Activated CD8-positive, alpha-beta T cell treated with anti-CD3 and anti-CD28 coated beads, Interleukin-2, amount 10 ng/mL, durations not matched to agents 7 days and 5 days (primary cell): ENCODE measurements around the gene MYLK. TPM values are rescaled to one million over a fixed set of nuclear protein-coding genes. Genes with fewer than 3 reads are reported as not detected.
"Not testable (repeated sequence)": the region's sequence is repeated elsewhere in the genome, so short reads cannot be mapped to it uniquely, and the experiment has no call there.

Experiments
- ATAC-seq: fragments of 150-1000 bp; cut with Tn5 transposase; one replicate; pipeline ENCODE4 v1.10.0; 2021; ENCODE audit warnings: moderate library complexity
- CTCF ChIA-PET: fragments of 350-600 bp; sonication (Branson Sonifier 250); formaldehyde crosslinking; loops from one replicate; lab custom pipeline; 2021; ENCODE audit warnings: antibody characterized with exemption; lab: Charles Lee
- POLR2A ChIA-PET: fragments of 350-600 bp; sonication (Branson Sonifier 250); formaldehyde crosslinking; loops from one replicate; lab custom pipeline; 2021; ENCODE audit warnings: antibody characterized with exemption; lab: Charles Lee
- DNase-seq: peaks from one replicate; pipeline ENCODE4 v3.0.0-alpha.2; 2020
- H3K27ac Mint-ChIP-seq: one replicate; pipeline ENCODE4 v1.8.0; 2021; ENCODE audit warnings: mild to moderate bottlenecking, mixed read lengths
- H3K27me3 Mint-ChIP-seq: one replicate; pipeline ENCODE4 v1.8.0; 2021; ENCODE audit warnings: low read depth, mixed read lengths
- H3K36me3 Mint-ChIP-seq: one replicate; pipeline ENCODE4 v1.8.0; 2021; ENCODE audit warnings: low read depth, mixed read lengths
- H3K4me1 Mint-ChIP-seq: one replicate; pipeline ENCODE4 v1.8.0; 2021; ENCODE audit warnings: low read depth, mixed read lengths
- H3K4me3 Mint-ChIP-seq: one replicate; pipeline ENCODE4 v1.8.0; 2021; ENCODE audit warnings: mild to moderate bottlenecking, mixed read lengths
- H3K9me3 Mint-ChIP-seq: one replicate; pipeline ENCODE4 v1.8.0; 2022; ENCODE audit warnings: mixed read lengths; ENCODE audit not compliant: insufficient read depth
- total RNA-seq, 2 experiments: library from RNA; stranded (reverse); gene quantifications; one replicate each; pipeline ENCODE4 v1.2.3, GENCODE V29; 2021

The MYLK gene
- total RNA-seq, 2 experiments from 2014 or later = not detected

- ChIA-PET POLR2A (no interaction called here), CTCF (interaction anchor here (0.8 to 2.4 kb wide), 18 partner anchors 9 to 100 kb away, joined by 3 to 23 read pairs (median 4); no protein-coding TSS in a partner anchor)
- no peaks in the 10 kb centered on the region for H3K36me3 Mint-ChIP-seq
- peaks cover 6% of the 10 kb centered on the region for H3K27me3 Mint-ChIP-seq
- no peaks in the 10 kb centered on the region for H3K4me1 Mint-ChIP-seq
- H3K27ac Mint-ChIP-seq = no peak overlapping the region
- H3K9me3 Mint-ChIP-seq = no peaks in the 10 kb centered on the region
- no peak for ATAC-seq
- DNase-seq = no peak
- H3K4me3 Mint-ChIP-seq = no peak overlapping the region
These were observed 161.1 kb downstream of the MYLK start for GRCh38 chr3:123723070-123723469.

DNA sequence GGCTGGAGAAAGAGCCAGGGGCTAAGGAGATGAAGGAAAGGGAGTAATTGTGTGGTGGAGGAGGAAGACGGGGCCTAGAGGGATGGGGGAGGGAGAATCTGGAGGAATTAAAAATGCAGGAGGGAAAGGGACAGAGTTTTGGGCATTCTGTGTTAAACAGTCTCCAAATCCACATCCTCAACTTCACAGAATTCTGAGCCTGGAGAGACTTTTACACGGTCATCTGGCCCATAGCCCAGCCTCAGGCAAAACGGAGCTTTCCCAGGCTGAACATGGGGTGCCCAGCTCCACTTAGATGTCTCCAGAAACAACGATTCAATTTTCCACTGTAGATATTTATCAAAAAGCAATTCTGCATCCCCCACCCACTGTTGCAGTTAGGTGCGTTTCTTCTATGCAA lies 161.7 kb downstream of the MYLK start:
- no peaks in the 10 kb centered on the region for H3K36me3 Mint-ChIP-seq
- DNase-seq = no peak
- POLR2A ChIA-PET = no interaction called here
- CTCF ChIA-PET = interaction anchor here (1.7 to 2.4 kb wide), 2 partner anchors 56 to 80 kb away, joined by 5 to 23 read pairs; no protein-coding TSS in a partner anchor
- H3K27ac Mint-ChIP-seq = no peak overlapping the region
- no peaks in the 10 kb centered on the region for H3K9me3 Mint-ChIP-seq
- ATAC-seq = no peak
- H3K4me3 Mint-ChIP-seq = no peak overlapping the region
- peaks cover under 1% of the 10 kb centered on the region for H3K27me3 Mint-ChIP-seq
- H3K4me1 Mint-ChIP-seq = no peaks in the 10 kb centered on the region

- Mint-ChIP-seq H3K9me3 (no peaks in the 10 kb centered on the region), H3K4me1 (no peaks in the 10 kb centered on the region), H3K4me3 (no peak overlapping the region), H3K36me3 (no peaks in the 10 kb centered on the region), H3K27me3 (no peaks in the 10 kb centered on the region), H3K27ac (no peak overlapping the region)
- ATAC-seq = no peak
- DNase-seq = no peak
- ChIA-PET CTCF (interaction anchor here (2.4 kb wide), 1 partner anchor 80 kb away, joined by 23 read pairs; no protein-coding TSS in a partner anchor), POLR2A (no interaction called here)
These were observed 162.1 kb downstream of the MYLK start for GRCh38 chr3:123722021-123722420.

GRCh38 chr3:123721095-123721689 lies 162.9 kb downstream of the MYLK start:
- H3K27ac Mint-ChIP-seq, ATAC-seq, POLR2A ChIA-PET, H3K4me1 Mint-ChIP-seq, DNase-seq, H3K27me3 Mint-ChIP-seq, H3K36me3 Mint-ChIP-seq, CTCF ChIA-PET, H3K4me3 Mint-ChIP-seq, H3K9me3 Mint-ChIP-seq: not testable (repeated sequence)

DNA sequence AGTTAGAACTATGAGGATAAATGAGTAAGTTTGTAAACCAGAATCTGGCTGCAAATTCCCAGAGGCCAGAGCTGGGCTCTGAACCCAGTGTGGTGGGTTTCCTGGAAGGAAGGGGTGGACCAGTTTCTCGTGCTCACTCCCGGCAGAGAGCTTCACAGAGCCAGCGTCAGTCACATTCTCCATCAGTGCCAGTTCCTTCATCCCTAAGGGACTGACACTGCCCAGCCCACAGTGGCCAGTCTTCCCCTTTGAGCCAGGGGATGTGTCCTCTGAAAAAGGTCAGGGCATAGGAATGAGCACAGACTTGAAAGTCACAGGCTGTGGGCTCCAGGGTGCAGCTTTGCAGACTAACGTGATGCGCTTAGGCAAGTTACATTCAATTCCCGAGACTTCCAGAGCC lies 163.5 kb downstream of the MYLK start:
- Mint-ChIP-seq H3K27ac (no peak overlapping the region), H3K4me1 (no peaks in the 10 kb centered on the region), H3K27me3 (peaks cover 2% of the 10 kb centered on the region), H3K9me3 (no peaks in the 10 kb centered on the region), H3K36me3 (no peaks in the 10 kb centered on the region), H3K4me3 (no peak overlapping the region)
- POLR2A ChIA-PET = no interaction called here
- CTCF ChIA-PET = no interaction called here
- DNase-seq (no peak), ATAC-seq (no peak)

GRCh38 chr3:123719862-123720453 lies 164.2 kb downstream of the MYLK start:
- Mint-ChIP-seq H3K27ac (no peak overlapping the region), H3K4me1 (no peaks in the 10 kb centered on the region), H3K27me3 (peaks cover 4% of the 10 kb centered on the region), H3K9me3 (no peaks in the 10 kb centered on the region), H3K4me3 (no peak overlapping the region), H3K36me3 (no peaks in the 10 kb centered on the region)
- DNase-seq (no peak), ATAC-seq (no peak)
- POLR2A ChIA-PET = no interaction called here
- CTCF ChIA-PET = no interaction called here

DNA sequence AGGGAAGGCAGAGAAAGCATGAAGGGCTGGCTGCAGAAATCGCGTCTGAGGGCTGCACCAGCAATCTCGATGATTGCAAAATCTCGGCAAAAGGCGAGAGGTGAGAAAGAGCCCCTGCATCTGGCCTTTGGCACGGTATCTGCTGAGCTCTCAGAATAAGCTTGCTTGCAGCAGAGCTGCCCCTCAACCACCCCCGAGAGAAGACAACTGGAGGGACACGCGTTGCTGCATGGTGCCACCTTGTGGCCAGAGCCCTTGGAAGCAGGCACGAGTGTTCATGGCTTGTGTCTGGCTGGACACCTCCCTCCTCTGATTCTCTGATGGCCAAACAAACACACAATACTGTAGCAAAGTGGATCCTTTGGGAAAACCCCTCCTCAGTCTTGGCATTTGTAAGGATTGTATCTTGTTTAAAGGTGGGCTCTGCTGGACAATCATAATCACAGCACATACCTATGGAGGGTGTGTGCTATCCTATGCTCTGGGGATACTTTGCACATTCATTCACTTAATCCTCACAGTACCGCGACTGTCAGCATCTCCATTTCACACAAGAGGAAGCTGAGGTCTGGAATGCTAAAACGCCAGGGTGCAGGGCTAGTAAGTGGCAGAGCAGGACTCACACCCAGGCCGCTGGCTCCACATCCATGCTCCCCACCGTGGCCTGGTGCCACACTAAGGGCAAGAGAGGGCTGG lies 164.9 kb downstream of the MYLK start:
- H3K27me3 Mint-ChIP-seq, H3K4me3 Mint-ChIP-seq, H3K36me3 Mint-ChIP-seq, H3K27ac Mint-ChIP-seq, POLR2A ChIA-PET, H3K4me1 Mint-ChIP-seq, H3K9me3 Mint-ChIP-seq: not testable (repeated sequence)
- ATAC-seq (peak; percentile 54), DNase-seq (peak; percentile 59)
- CTCF ChIA-PET = interaction anchor here (1.9 kb wide), 1 partner anchor 67 kb away, joined by 5 read pairs; no protein-coding TSS in a partner anchor

DNA sequence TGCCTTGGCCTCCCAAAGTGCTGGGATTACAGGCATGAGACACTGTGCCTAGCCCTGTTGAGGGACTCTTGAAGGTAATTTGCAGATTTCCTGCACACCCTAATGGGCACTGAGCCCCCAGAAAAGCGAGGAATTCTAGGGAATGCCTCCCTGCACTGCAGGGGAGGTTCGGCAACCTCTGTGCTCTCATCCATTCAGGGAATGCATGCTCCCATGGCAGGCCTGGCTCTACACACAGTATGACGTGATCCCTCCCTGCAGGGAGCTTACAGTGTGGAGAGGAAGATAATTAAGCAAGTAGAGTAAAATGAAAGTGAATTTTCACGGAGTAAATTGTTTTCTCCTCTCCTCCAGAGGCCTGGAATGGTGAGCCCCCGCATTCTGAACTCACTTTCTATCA lies 166.0 kb downstream of the MYLK start:
- H3K36me3 Mint-ChIP-seq = no peaks in the 10 kb centered on the region
- no peak for ATAC-seq
- no peaks in the 10 kb centered on the region for H3K9me3 Mint-ChIP-seq
- ChIA-PET CTCF (interaction anchor here (1.9 kb wide), 1 partner anchor 66 kb away, joined by 5 read pairs; no protein-coding TSS in a partner anchor), POLR2A (no interaction called here)
- no peak overlapping the region for H3K27ac Mint-ChIP-seq
- no peak for DNase-seq
- no peak overlapping the region for H3K4me3 Mint-ChIP-seq
- H3K4me1 Mint-ChIP-seq = no peaks in the 10 kb centered on the region
- H3K27me3 Mint-ChIP-seq = peaks cover 4% of the 10 kb centered on the region

GRCh38 chr3:123717451-123717850 lies 166.7 kb downstream of the MYLK start:
- POLR2A ChIA-PET, H3K27me3 Mint-ChIP-seq: not testable (repeated sequence)

GRCh38 chr3:123716411-123716810 lies 167.7 kb downstream of the MYLK start:
- ATAC-seq (no peak), DNase-seq (no peak)
- Mint-ChIP-seq H3K27me3 (peaks cover 4% of the 10 kb centered on the region), H3K9me3 (no peaks in the 10 kb centered on the region), H3K27ac (no peak overlapping the region), H3K4me3 (no peak overlapping the region), H3K4me1 (no peaks in the 10 kb centered on the region), H3K36me3 (no peaks in the 10 kb centered on the region)
- CTCF ChIA-PET = interaction anchor here (0.7 kb wide), 1 partner anchor 74 kb away, joined by 3 read pairs; no protein-coding TSS in a partner anchor
- POLR2A ChIA-PET = interaction anchor here (1.2 kb wide), 1 partner anchor 9 kb away, joined by 4 read pairs; no protein-coding TSS in a partner anchor

More at GRCh38 chr3:123717451-123717850, 166.7 kb downstream of the MYLK start:
- CTCF ChIA-PET = interaction anchor here (1.9 kb wide), 1 partner anchor 65 kb away, joined by 5 read pairs; no protein-coding TSS in a partner anchor
- not testable (repeated sequence) for ATAC-seq, DNase-seq, H3K27ac Mint-ChIP-seq, H3K4me3 Mint-ChIP-seq, H3K36me3 Mint-ChIP-seq, H3K4me1 Mint-ChIP-seq, H3K9me3 Mint-ChIP-seq

- peaks cover 7% of the 10 kb centered on the region for H3K27me3 Mint-ChIP-seq
- no peaks in the 10 kb centered on the region for H3K4me1 Mint-ChIP-seq
- ATAC-seq (no peak), DNase-seq (no peak)
- H3K4me3 Mint-ChIP-seq = no peak overlapping the region
- POLR2A ChIA-PET = no interaction called here
- no peak overlapping the region for H3K27ac Mint-ChIP-seq
- CTCF ChIA-PET = no interaction called here
- no peaks in the 10 kb centered on the region for H3K36me3 Mint-ChIP-seq
- H3K9me3 Mint-ChIP-seq = no peaks in the 10 kb centered on the region
These were observed 170.9 kb downstream of the MYLK start for GRCh38 chr3:123713211-123713610.
